KMS-11 (cell line): Measurements from ENCODE around the gene KRT4.

Experiments
- H2AFZ ChIP-seq: fragments of 200-600 bp; sonication (generic); 2 replicates; pipeline ENCODE4 v1.6.1; 2016; ENCODE audit warnings: antibody characterized with exemption, mixed run types, low read depth
- H3K27ac ChIP-seq: fragments of 200-600 bp; sonication (generic); 2 replicates; pipeline ENCODE4 v1.6.1; 2016; ENCODE audit warnings: mild to moderate bottlenecking, mixed run types
- H3K27me3 ChIP-seq: fragments of 200-600 bp; sonication (generic); 2 replicates; pipeline ENCODE4 v1.6.1; 2017; ENCODE audit warnings: mild to moderate bottlenecking, low read depth, mixed run types, moderate library complexity; ENCODE audit not compliant: insufficient read depth
- H3K36me3 ChIP-seq: fragments of 200-600 bp; sonication (generic); 2 replicates; pipeline ENCODE4 v1.6.1; 2017; ENCODE audit warnings: mild to moderate bottlenecking, mixed run types; ENCODE audit not compliant: insufficient read depth
- H3K4me1 ChIP-seq: fragments of 200-600 bp; sonication (generic); 2 replicates; pipeline ENCODE4 v1.6.1; 2016; ENCODE audit warnings: mild to moderate bottlenecking, low read depth, mixed run types; ENCODE audit not compliant: poor library complexity, severe bottlenecking
- H3K4me2 ChIP-seq: fragments of 200-600 bp; sonication (generic); 2 replicates; pipeline ENCODE4 v1.7.0; 2016; ENCODE audit warnings: mild to moderate bottlenecking, mixed run types
- H3K4me3 ChIP-seq: fragments of 200-600 bp; sonication (generic); IDR thresholded peaks from 2 replicates; pipeline ENCODE4 v1.6.1; 2017; ENCODE audit warnings: low read depth, low read length, mixed read lengths; ENCODE audit not compliant: insufficient read depth
- H3K79me2 ChIP-seq: fragments of 200-600 bp; sonication (generic); 2 replicates; pipeline ENCODE4 v1.6.1; 2016; ENCODE audit warnings: low read depth, mixed run types; ENCODE audit not compliant: insufficient read depth
- H3K9ac ChIP-seq: fragments of 200-600 bp; sonication (generic); 2 replicates; pipeline ENCODE4 v1.6.1; 2016; ENCODE audit warnings: mild to moderate bottlenecking, mixed run types
- H4K20me1 ChIP-seq: fragments of 200-600 bp; sonication (generic); 2 replicates; pipeline ENCODE4 v1.6.1; 2016; ENCODE audit warnings: mild to moderate bottlenecking, mixed run types; ENCODE audit not compliant: insufficient read depth
- TF ChIP-seq, protein P1 (sequence below): fragments of 200-600 bp; sonication (generic); conservative IDR thresholded peaks from 2 replicates; pipeline ENCODE4 v1.6.1; 2017; ENCODE audit warnings: low read depth, mild to moderate bottlenecking, antibody characterized with exemption, low read length, moderate library complexity, mixed read lengths

The KRT4 gene

DNA sequence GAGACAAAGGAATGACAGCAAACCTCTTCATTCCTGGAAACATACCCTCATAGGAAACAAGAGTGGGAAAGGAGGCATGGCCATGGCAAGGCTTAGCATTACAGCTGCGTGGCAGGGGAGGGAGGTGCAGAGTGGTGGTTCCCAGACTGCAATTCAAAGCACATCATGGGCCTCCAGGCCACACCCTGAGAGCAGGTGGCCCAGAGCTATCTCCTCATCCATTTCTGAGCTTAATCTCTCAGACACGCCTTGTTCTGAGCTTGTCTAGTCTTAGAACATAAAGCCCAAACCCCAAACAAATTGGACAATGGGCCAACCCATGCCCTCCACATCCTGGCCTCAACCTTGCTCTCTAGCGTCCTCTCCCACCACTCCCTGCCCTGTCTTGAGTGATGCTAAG lies 12.1 kb downstream of the KRT4 start:
- Histone ChIP-seq H3K27ac (no peak overlapping the region), H3K4me2 (no peak overlapping the region), H3K27me3 (peaks cover 11% of the 10 kb centered on the region; the same call in 1 of the 2 replicates)

DNA sequence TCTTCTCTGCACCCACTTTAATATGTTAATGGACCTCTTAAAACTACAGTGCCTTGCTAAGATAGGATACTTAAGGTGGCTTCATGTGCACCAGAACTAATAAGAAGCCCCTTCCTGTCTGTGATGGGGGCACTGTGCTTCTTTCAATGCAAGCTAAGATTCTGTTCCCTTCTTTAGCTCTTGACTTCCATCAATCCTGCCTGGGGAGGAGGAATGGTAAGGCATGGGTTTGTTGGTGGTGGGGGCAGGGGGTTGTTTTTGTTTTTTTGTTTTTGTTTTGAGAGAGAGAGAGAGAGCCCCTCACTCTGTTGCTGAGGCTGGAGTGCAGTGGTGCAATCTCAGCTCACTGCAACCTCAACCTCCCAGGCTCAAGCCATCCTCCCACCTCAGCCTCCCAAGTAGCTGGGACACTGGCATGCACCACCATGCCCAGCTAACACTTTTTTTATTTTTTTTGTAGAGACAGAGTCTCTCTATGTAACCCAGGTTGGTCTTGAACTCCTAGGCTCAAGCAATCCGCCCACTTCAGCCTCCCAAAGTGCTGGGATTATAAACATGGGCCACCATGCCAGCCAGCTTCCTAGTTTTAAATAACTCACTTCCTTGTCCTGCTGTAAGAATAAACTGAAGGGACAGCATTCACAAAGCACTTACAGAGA lies 13.5 kb downstream of the KRT4 start:
- Histone ChIP-seq H3K4me1 (no peaks in the 10 kb centered on the region), H2AFZ (no peak overlapping the region), H3K4me2 (no peak overlapping the region), H3K4me3 (no peak overlapping the region), H3K9ac (no peak overlapping the region), H4K20me1 (no peaks in the 10 kb centered on the region), H3K36me3 (no peaks in the 10 kb centered on the region), H3K27me3 (peaks cover 11% of the 10 kb centered on the region; the same call in 1 of the 2 replicates), H3K79me2 (no peaks in the 10 kb centered on the region), H3K27ac (no peak overlapping the region)
- TF ChIP-seq, protein P1, sequence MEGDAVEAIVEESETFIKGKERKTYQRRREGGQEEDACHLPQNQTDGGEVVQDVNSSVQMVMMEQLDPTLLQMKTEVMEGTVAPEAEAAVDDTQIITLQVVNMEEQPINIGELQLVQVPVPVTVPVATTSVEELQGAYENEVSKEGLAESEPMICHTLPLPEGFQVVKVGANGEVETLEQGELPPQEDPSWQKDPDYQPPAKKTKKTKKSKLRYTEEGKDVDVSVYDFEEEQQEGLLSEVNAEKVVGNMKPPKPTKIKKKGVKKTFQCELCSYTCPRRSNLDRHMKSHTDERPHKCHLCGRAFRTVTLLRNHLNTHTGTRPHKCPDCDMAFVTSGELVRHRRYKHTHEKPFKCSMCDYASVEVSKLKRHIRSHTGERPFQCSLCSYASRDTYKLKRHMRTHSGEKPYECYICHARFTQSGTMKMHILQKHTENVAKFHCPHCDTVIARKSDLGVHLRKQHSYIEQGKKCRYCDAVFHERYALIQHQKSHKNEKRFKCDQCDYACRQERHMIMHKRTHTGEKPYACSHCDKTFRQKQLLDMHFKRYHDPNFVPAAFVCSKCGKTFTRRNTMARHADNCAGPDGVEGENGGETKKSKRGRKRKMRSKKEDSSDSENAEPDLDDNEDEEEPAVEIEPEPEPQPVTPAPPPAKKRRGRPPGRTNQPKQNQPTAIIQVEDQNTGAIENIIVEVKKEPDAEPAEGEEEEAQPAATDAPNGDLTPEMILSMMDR: no peak

More for the DNA sequence above, 12.1 kb downstream of the KRT4 start:
- H3K9ac ChIP-seq: no peak overlapping the region
- no peak overlapping the region for H3K4me3 ChIP-seq
- H4K20me1 ChIP-seq: no peaks in the 10 kb centered on the region
- H3K4me1 ChIP-seq: no peaks in the 10 kb centered on the region
- TF ChIP-seq, protein P1: no peak
- H3K36me3 ChIP-seq: no peaks in the 10 kb centered on the region
- H2AFZ ChIP-seq: no peak overlapping the region
- no peaks in the 10 kb centered on the region for H3K79me2 ChIP-seq

DNA sequence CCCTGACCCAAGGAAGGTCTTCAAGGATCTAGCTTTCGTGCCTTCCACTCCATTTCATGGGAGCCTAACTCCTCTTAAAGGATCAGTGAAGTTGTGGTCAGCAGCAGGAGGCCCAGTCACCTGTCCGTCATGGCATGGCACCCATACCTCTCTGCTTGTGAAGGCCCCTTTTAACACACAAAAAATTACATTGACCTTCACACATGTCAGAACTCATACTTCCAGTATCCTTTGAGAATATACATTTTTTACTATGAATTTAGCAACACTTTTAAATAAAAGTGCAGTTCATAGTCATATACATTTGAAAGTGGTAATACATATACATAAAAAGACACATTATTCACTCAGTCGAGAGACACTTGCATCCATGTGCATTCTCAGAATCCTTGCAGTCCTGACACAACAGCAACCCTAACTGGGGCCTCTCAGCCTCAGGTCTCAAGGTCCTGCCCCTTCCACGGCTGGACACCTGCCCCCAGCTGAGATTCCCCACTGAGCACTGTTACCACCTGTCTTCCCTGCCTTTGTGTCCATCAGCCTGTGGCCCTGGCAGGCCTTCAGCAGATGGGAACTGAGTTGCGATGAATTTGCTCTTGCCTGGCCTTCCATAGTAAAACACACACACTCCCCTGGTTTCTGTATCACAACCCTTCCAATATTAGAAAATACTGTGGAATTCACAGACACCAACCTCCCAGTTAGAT lies 14.3 kb downstream of the KRT4 start:
- H3K27me3 ChIP-seq: peaks cover 12% of the 10 kb centered on the region; the same call in 1 of the 2 replicates
- no peaks in the 10 kb centered on the region for H3K79me2 ChIP-seq
- no peak overlapping the region for H3K4me2 ChIP-seq
- TF ChIP-seq, protein P1: no peak
- no peak overlapping the region for H3K4me3 ChIP-seq
- no peaks in the 10 kb centered on the region for H3K36me3 ChIP-seq
- no peak overlapping the region for H2AFZ ChIP-seq
- no peaks in the 10 kb centered on the region for H3K4me1 ChIP-seq
- H3K9ac ChIP-seq: no peak overlapping the region
- no peaks in the 10 kb centered on the region for H4K20me1 ChIP-seq
- H3K27ac ChIP-seq: no peak overlapping the region

DNA sequence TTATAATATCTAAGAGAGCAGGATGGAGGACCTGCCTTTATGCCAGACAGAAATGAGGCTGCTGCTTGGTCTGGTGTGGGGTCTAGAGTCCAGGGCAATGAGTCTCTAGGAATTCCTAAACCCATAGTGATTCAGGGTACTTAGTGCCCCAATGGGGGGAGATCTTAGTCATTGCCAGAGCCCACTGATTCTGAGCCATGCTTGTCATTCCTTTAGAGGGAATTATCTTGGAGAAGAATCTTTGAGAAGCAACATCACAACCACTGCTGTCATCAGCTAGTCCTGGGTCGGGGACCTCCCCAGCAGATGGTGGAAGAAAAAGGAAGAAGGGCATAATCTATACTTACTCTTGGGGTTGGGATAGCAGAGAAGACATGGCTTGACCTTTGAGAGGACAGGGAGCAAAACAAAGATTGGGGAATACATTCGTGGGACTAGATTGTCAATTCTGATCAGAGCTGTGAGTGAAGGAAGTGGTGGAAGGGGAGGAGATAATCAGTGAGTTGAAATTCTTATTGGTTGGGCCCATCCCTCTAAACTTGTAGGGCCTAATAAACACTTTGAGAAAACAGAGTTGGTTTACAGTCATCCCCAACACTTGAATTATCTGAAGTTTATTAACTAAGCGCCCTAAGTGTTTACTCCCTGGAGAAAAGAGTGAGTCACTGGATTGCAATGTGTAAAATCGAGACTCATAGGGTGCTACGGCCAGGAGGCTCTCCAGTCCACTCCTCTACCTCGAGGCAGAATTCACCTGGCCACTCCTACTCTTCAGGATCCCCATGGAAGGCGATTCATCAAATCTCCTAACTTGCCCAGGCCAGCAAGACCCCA lies 15.0 kb downstream of the KRT4 start:
- Histone ChIP-seq H2AFZ (no peak overlapping the region), H4K20me1 (no peaks in the 10 kb centered on the region), H3K9ac (no peak overlapping the region), H3K36me3 (no peaks in the 10 kb centered on the region), H3K79me2 (no peaks in the 10 kb centered on the region), H3K27me3 (peaks cover 14% of the 10 kb centered on the region; the same call in 1 of the 2 replicates), H3K4me2 (no peak overlapping the region), H3K4me3 (no peak overlapping the region), H3K27ac (no peak overlapping the region), H3K4me1 (peaks cover 7% of the 10 kb centered on the region)
- TF ChIP-seq, protein P1: no peak
